ENCODE data around the gene TUBAL3.

- TF ChIP-seq EZH2 (IDR thresholded peaks at IDR 0.05; ENCODE audit: low read depth): no peak
- TF ChIP-seq CTCF (conservative IDR thresholded peaks at IDR 0.05): no peak
Measured at GRCh38 chr10:5346881-5347280, 57.7 kb downstream of the TUBAL3 start.
